Mammary epithelial cell (primary cell): ENCODE results near the gene BLZF1.

ENCODE experiments used
- EZH2 ChIP-seq: IDR thresholded peaks from 2 replicates; pipeline ENCODE4 v1.6.1; 2012; ENCODE audit warnings: low read length, inconsistent platforms, borderline replicate concordance
- TF ChIP-seq, protein P1 (sequence below), 2 donors: IDR thresholded peaks in 1 of 2; conservative IDR thresholded peaks in 1 of 2; 2 replicates each; pipeline ENCODE4 v1.5.1; 2011 to 2012; ENCODE audit warnings: inconsistent platforms in 2 of 2, low read length in 2 of 2, mild to moderate bottlenecking in 2 of 2, control low read depth in 1 of 2, low read depth in 1 of 2; ENCODE audit not compliant: insufficient read depth in 1 of 2; ENCODE audit errors: extremely low read depth in 1 of 2

DNA sequence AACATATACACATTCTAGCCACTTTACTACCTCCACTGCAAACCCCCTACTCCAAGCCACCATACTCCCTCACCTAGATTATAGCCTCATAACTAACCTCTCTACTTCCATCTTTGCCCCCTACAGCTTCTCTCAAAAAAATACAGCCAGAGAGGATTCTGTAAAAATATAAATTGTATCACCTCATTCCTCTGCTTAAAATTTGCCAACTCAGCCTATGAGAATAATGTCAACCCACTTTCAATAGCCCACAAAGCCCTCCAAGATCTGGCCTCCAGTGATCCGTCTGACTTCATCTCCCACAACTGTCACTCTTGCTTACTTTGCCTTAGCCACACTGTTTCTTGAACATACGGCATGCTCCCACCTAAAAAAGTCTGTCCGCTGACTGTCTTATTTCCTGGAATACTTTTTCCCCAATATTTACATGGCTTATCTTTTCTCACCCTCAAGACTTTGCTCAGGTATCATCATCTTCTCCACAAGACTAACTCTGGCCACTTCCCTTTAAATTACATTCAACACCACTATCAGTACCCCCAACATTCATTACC is 21.9 kb upstream of the BLZF1 start:
- TF ChIP-seq, protein P1, sequence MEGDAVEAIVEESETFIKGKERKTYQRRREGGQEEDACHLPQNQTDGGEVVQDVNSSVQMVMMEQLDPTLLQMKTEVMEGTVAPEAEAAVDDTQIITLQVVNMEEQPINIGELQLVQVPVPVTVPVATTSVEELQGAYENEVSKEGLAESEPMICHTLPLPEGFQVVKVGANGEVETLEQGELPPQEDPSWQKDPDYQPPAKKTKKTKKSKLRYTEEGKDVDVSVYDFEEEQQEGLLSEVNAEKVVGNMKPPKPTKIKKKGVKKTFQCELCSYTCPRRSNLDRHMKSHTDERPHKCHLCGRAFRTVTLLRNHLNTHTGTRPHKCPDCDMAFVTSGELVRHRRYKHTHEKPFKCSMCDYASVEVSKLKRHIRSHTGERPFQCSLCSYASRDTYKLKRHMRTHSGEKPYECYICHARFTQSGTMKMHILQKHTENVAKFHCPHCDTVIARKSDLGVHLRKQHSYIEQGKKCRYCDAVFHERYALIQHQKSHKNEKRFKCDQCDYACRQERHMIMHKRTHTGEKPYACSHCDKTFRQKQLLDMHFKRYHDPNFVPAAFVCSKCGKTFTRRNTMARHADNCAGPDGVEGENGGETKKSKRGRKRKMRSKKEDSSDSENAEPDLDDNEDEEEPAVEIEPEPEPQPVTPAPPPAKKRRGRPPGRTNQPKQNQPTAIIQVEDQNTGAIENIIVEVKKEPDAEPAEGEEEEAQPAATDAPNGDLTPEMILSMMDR (conservative IDR thresholded peaks at IDR 0.05 in 1 of 2, IDR thresholded peaks at IDR 0.05 in 1 of 2; ENCODE audit: extremely low read depth in 1 of 2, insufficient read depth in 1 of 2, low read depth in 1 of 2, low read length in 2 of 2), result no peak
- TF ChIP-seq EZH2, result no peak
